ENCODE measurements around the gene LMX1A.

Gene LMX1A

GRCh38 chr1:165355977-165356811 is at the start of gene LMX1A:
LMX1A (minus strand) TSS chr1:165356715; CDS start chr1:165355559, 1,156 bp downstream.
- no peak for DNase-seq

GRCh38 chr1:165403835-165404482 is 47.4 kb upstream of the LMX1A start:
- DNase-seq, result no peak

GRCh38 chr1:165402517-165403111 is 46.1 kb upstream of the LMX1A start:
- DNase-seq, result no peak

- no peak for DNase-seq
Measured at GRCh38 chr1:165397944-165398343, 41.4 kb upstream of the LMX1A start.

GRCh38 chr1:165395901-165396300 is 39.4 kb upstream of the LMX1A start:
- DNase-seq, result no peak

- no peak for DNase-seq
Measured at GRCh38 chr1:165395478-165395877, 39.0 kb upstream of the LMX1A start.

GRCh38 chr1:165392634-165393571 is 36.4 kb upstream of the LMX1A start:
- DNase-seq, result no peak

GRCh38 chr1:165389609-165390008 is 33.1 kb upstream of the LMX1A start:
- no peak for DNase-seq

- DNase-seq, result no peak
Measured at GRCh38 chr1:165387961-165388360, 31.4 kb upstream of the LMX1A start.

- no peak for DNase-seq
Measured at GRCh38 chr1:165387505-165387904, 31.0 kb upstream of the LMX1A start.

GRCh38 chr1:165383599-165384405 is 27.3 kb upstream of the LMX1A start:
- no peak for DNase-seq

- DNase-seq, result no peak
Measured at GRCh38 chr1:165383067-165383466, 26.6 kb upstream of the LMX1A start.

GRCh38 chr1:165381745-165382505 is 25.4 kb upstream of the LMX1A start:
- no peak for DNase-seq

GRCh38 chr1:165376811-165377311 is 20.3 kb upstream of the LMX1A start:
- no peak for DNase-seq

- DNase-seq, result no peak
Measured at GRCh38 chr1:165376041-165376810, 19.7 kb upstream of the LMX1A start.

GRCh38 chr1:165375623-165376022 is 19.1 kb upstream of the LMX1A start:
- DNase-seq, result no peak

- no peak for DNase-seq
Measured at GRCh38 chr1:165371588-165372225, 15.2 kb upstream of the LMX1A start.

GRCh38 chr1:165369255-165369848 is 12.8 kb upstream of the LMX1A start:
- DNase-seq, result no peak

- DNase-seq, result no peak
Measured at GRCh38 chr1:165367375-165367993, 11.0 kb upstream of the LMX1A start.
